ENCODE results near the gene FAM180B. TPM values are rescaled to one million over a fixed set of nuclear protein-coding genes. Genes with fewer than 3 reads are reported as not detected.
"Not testable (repeated sequence)": the region's sequence is repeated elsewhere in the genome, so short reads cannot be mapped to it uniquely, and the experiment has no call there.

Gene FAM180B
- not detected in 2 replicates for total RNA-seq (2014; rRNA removed; shearing (Covaris generic))

- no peak for DNase-seq (ENCODE audit: low read depth)
Observed at GRCh38 chr11:47586098-47586855, at the start of gene FAM180B. TSS of gene FAM180B (plus strand) at chr11:47586678. CDS start at chr11:47586769, 91 bp downstream.

- DNase-seq (ENCODE audit: low read depth): no peak
Observed at GRCh38 chr11:47536915-47537314, 49.6 kb upstream of the FAM180B start.

GRCh38 chr11:47538741-47539565, 47.5 kb upstream of the FAM180B start:
- DNase-seq (ENCODE audit: low read depth): peak; percentile 48

DNA sequence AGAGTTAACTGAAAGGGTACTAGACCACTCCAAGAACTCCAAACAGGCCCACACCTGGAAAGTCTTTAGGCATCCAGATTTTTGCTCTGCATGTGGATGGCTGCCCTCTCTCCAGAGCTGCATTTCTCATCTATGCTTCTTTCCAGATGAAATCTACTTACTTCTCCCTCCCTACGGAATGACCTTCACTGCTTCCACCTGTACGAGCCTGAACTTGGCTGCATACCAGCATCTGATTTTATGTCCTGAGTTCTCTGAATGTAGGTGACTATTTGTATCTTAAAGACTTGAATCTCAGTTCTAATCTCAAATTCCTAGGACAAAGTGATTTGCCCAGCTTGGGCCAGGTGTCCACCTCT, 46.8 kb upstream of the FAM180B start:
- DNase-seq (ENCODE audit: low read depth): no peak

GRCh38 chr11:47541070-47541469, 45.4 kb upstream of the FAM180B start:
- no peak for DNase-seq (ENCODE audit: low read depth)

DNA sequence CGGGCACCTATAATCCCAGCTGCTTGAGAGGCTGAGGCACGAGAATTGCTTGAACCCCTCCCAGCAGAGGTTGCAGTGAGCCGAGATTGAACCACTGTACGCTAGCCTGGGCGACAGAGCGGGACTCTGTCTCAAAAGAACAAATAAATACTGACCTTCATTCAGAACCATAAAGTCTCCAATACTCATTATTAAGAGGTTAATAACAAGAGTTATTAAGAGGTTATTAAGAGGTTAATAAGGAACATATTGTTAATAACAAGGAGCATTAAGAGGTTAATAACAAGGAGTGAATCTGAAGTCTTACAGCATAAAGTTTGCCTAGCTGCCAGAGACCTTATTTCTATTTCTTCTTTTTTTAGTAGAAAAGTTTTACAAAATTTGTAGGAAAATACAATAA, 41.2 kb upstream of the FAM180B start:
- no peak for DNase-seq (ENCODE audit: low read depth)

- DNase-seq (ENCODE audit: low read depth): not testable (repeated sequence)
Observed at GRCh38 chr11:47546274-47546673, 40.2 kb upstream of the FAM180B start.

- no peak for DNase-seq (ENCODE audit: low read depth)
Observed at GRCh38 chr11:47550288-47551047, 36.0 kb upstream of the FAM180B start.

GRCh38 chr11:47551086-47551485, 35.4 kb upstream of the FAM180B start:
- DNase-seq (ENCODE audit: low read depth): peak; percentile 49

DNA sequence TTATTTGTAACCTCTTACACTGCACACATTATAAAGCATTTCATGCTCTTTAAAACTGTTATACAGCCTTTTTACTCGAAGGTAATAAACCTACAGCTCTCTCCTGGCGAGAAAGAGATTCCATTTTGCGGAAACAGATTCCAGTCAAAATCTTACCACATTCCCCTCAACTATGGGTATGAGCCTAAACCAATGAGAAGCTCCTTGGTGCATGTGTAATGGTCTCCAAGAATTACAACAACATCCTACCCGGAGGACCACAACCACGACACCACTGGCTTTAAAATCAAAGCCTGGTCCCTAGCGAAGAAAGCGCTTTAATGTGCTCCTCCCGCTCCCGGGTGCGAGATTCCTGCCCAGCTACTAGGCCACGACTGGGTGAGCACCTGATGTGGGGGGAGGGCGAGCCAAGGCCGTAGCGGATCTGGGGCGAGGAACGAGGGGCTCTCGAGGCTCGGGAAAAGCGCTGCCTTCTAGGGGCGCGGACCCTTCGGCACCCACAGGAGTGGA, 34.4 kb upstream of the FAM180B start:
- peak; percentile 28 for DNase-seq (ENCODE audit: low read depth)

GRCh38 chr11:47552566-47553405, 33.7 kb upstream of the FAM180B start, which contains the start of gene CELF1:
TSS of gene CELF1 (minus strand) at chr11:47553132. CDS start at chr11:47499523, 53,609 bp downstream.
- peak; percentile 88 for DNase-seq (ENCODE audit: low read depth)

GRCh38 chr11:47553406-47553743, 33.1 kb upstream of the FAM180B start:
- no peak for DNase-seq (ENCODE audit: low read depth)

DNA sequence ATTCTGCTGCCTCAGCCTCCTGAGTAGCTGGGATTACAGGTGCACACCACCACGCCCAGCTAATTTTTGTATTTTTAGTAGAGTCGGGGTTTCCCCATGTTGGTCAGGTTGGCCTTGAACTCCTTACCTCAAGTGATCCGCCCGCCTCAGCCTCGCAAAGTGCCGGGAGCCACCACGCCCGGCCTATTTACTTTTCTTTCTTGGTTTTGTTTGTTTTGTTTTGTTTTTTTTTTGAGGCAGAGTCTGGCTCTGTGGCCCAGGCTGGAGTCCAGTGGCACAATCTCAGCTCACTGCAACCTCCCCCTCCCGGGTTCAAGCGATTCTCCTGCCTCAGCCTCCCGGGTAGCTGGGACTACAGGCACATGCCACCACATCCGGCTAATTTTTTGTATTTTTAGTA, 29.5 kb upstream of the FAM180B start:
- DNase-seq (ENCODE audit: low read depth): not testable (repeated sequence)

- no peak for DNase-seq (ENCODE audit: low read depth)
Observed at GRCh38 chr11:47558695-47559094, 27.8 kb upstream of the FAM180B start.

GRCh38 chr11:47560426-47560825, 26.1 kb upstream of the FAM180B start:
- DNase-seq (ENCODE audit: low read depth): no peak

DNA sequence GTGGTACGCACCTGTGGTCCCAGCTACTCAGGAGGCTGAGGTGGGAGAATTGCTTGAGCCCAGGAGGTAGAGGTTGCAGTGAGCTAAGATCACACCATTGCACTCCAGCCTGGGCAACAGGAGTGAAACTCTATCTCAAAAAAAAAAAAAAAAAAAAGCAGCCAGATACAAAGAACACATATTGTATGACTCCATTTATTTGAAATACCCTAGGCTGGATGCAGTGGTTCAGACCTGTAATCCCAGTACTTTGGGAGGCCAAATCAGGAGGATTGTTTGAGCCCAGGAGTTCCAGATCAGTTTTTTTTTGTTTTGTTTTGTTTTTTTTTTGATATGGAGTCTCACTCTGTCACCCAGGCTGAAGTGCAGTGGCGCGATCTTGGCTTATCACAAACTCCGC, 24.1 kb upstream of the FAM180B start:
- not testable (repeated sequence) for DNase-seq (ENCODE audit: low read depth)

DNA sequence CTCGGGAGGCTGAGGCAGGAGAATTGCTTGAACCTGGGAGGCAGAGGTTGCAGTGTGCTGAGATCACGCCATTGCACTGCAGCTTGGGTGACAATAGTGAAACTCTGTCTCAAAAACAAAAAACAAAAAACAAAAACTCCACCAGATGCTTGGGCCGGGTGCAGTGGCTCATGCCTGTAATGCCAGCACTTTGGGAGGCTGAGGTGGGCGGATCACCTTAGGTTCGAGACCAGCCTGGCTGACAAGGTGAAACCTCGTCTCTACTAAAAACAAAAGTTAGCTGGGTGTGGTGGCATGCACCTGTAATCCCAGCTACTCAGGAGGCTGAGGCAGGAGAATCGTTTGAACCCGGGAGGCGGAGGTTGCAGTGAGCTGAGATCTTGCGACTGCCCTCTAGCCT, 22.1 kb upstream of the FAM180B start:
- not testable (repeated sequence) for DNase-seq (ENCODE audit: low read depth)

GRCh38 chr11:47564933-47565339, 21.5 kb upstream of the FAM180B start:
- DNase-seq (ENCODE audit: low read depth): no peak

DNA sequence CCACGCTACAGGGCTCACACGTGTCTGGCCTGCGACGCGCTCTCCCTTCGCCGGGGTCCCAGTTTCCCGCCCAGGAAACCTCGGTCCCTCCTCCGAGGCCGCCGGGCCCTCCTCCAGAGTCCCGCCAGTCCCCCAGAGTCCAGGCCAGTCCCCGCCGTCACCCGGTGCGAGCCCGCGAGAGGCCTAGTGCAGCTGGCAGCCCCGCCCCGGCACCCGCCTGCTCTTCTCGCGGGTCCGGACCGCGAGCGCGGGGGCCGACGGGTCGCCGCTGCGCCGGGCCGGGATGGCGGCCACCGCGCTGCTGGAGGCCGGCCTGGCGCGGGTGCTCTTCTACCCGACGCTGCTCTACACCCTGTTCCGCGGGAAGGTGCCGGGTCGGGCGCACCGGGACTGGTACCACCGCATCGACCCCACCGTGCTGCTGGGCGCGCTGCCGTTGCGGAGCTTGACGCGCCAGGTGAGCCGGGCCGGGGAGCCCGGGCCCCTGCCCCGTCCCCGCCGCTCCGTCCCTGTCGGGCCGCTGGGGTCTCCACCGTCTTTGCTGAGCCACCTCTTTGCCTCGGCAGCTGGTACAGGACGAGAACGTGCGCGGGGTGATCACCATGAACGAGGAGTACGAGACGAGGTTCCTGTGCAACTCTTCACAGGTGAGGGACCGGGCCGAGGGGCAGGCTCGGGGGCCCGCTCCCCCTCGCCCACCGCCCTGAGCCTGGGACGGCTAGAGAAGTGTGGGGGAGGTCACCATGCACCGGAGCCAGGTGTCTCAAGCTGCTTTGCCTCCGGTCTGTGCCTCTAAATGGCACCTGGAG, 20.9 kb upstream of the FAM180B start, which contains the start of gene PTPMT1:
TSS of gene PTPMT1 (plus strand) at position 260 of the 809 bp plus-strand sequence. CDS start at position 284, 24 bp downstream.
- DNase-seq (ENCODE audit: low read depth): peak; percentile 76

- DNase-seq (ENCODE audit: low read depth): peak; percentile 38
Observed at GRCh38 chr11:47566149-47566698, 20.3 kb upstream of the FAM180B start.
